ENCODE results near the gene KCNS1.

Gene KCNS1

DNA sequence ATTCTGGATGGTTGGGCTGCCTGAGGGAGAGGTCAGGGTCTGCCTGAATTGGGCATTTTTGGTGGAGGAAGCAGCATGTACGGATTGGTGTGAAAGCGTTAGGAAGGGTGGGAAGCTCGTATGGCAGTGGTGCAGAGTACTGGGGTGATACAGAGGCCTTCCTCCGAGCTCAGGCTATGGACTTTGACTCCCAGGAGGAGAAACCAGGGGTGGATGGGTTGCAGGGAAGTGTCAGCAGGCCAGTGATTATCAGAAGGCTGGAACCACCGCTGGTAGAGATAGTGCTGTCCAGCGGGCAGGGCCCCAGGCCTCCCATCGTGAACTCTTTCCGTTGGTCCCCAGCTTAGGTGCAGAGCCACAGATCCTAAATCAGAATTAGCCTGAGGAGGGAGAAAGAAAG is 8.7 kb upstream of the KCNS1 start:
- DNase-seq: no peak

GRCh38 chr20:45105317-45105716 is 4.4 kb upstream of the KCNS1 start:
- no peak for DNase-seq

GRCh38 chr20:45104786-45105185 is 3.9 kb upstream of the KCNS1 start:
- peak in 16 of 58 donors; percentile 11 to 61 (median 34) for DNase-seq

GRCh38 chr20:45103072-45103471 is 2.1 kb upstream of the KCNS1 start:
- no peak for DNase-seq

DNA sequence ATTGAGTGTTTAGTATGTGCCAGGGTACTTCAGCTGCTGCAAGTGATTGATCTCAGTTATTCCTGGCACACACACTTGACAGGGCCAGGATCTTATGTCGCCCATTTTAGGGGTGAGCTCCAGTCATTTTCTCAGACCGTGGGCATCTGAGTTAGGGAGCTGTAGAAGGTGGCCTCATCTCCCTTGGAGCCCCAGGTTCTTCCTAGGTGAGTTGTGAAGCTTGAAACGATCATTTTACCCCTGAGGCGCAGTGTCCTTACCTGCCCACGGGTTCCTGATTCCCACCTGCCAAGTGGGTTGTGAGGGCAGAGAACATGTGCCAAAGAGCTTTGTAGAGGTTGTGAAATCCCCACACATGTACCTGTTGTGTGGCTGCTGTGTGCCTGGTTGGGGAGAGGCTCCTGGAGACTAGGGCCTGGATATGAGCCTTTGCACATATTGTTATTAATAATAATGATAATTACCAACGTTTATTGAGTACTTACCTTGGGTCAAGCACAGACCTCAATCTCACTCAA is 465 bp upstream of the KCNS1 start:
- no peak for DNase-seq

DNA sequence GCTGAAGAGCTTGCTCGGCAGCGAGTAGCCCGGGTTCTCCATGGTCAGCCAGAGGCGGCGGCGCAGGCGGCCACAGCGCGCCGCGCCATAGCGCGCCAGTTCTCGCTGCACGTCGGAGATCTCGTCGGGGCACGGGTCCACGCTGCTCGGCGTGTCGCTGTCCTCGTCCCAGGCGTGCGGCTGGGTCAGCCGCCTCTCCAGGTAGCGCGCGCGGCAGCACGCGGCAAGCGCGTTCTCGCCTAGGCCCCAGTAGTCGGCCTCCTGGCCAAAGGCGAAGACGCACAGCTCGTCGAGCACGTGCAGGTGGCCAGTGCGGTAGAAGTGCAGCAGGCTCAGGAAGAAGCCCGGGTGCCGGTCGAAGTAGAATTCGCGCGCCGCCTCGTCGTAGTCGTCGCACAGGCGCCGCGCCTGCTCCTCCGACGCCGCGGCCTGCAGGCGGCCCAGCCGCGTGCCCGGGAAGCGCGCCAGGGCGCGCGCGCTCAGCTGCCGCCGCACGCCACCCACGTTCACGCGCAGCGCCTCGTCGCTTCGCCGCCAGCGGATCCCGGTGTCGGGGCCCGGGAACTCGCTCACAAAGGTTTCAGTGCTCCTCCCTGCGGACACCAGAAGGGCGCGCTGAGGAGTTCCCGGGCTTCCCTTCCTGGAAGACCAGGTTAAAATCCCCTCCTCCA is 2.7 kb downstream of the KCNS1 start:
- DNase-seq: peak in 2 of 58 donors; percentile 8 to 18

GRCh38 chr20:45097485-45098102 is 3.3 kb downstream of the KCNS1 start:
- no peak for DNase-seq

DNA sequence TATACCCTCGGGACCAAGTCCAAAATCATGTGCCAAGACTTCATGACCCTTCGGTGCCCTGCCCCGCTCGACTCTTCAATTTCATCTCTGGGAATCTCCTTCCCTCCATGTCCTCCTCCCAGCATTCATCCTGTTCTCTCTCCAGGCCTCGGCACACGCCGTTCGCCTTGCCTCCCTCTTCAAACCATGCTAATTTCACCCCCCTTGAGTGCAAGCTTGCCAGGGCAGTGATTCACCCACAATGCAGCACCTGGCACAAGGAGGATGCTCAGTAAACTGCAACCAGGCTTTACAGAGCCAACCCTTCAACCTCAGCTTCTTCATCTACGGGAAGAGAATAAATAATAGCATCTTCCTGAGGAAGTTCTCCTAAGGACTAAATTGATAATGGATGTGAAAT is 4.1 kb downstream of the KCNS1 start:
- peak in 8 of 58 donors; percentile 12 to 45 (median 20) for DNase-seq

DNA sequence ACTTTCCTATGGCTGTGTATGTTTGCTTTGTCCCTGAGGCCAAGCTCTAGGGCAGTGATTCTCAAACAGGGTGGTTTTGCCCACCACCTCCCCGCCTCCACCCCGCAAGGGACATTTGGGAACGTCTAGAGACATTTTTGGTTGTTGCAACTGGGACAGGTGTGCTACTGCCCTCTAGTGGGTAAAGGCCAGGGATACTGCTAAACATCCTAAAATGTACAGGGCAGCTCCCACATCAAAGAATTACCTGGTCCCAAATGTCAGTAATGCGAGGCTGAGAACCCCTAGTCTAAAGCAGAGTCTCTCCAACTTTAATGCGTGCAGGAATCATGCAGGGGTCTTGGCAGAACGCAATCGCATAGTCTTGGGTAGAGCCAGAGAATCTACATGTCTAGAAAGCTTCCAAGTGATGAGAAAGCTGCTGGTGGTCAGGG is 5.1 kb downstream of the KCNS1 start:
- DNase-seq: peak in 37 of 58 donors; percentile 6 to 60 (median 35)

DNA sequence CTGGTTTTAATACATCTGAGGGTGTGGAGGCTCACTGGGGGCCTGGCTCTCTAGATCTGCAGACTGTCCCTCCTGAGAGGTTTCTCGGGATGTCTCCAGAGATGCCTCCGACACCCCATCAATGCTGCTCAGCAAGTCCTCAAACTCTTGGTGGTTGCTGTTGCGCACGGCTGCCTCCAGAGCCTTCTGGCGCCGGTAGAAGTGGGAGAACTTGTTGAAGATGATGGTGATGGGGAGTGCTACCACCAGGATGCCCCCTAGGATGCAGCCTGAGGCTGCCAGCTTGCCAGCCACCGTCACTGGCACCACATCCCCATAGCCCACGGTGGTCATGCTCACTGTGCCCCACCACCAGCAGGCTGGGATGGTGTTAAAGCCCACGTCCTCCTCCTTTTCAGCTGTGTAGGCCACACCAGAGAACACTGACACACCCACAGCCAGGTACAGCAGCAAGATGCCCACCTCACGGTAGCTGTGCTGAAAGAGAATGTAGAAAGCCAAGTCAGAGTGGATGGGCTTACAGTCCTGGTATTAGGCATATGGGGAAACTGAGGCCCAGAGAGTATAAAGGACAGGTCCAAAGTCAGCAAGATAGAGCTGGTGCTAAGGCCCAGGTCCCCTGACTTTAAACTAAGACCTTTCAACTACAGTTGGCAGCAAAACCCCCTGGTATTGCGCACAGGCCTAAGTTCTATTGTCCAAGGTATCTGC is 5.9 kb downstream of the KCNS1 start:
- DNase-seq: no peak

- DNase-seq: no peak
These were observed 6.7 kb downstream of the KCNS1 start for GRCh38 chr20:45094201-45094600.

- no peak for DNase-seq
These were observed 8.0 kb downstream of the KCNS1 start for GRCh38 chr20:45092898-45093297.

DNA sequence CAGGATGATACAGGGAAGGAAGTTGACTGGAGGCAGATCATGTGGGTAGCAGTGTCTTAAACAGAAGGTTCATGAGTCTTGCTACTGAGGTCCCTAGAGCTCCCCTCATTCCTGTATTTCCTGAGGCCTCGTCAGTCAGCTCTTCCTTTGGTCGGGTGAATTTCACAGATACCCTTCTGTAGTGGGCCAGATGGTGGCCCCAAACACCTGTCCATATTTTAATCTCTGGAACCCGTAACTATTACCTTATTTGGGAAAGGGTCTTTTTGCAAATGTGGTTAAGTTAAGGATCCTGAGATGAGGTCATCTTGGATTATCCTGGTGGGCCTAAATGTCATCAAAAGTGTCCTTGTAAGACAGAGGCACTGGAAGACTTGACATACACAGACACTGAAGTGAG is 9.6 kb downstream of the KCNS1 start:
- DNase-seq: no peak

DNA sequence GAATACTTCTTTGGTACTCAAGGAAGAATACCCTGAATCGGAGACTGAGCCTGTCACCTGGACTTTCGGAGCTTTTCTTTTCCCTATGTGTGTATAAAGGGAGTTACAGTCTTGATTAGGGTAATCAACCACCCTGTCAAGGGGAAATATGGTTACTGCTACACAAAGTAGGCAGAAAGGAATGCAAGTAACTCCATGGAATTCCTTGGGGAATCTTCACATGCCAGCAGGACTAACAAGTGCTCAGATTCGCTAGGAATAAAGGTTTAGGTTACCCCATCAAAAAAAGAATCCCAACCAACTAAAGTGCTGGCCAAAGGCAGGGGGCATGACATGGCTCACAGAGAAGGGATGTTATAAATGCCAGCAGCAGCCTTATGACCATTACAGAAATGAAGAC is 10.4 kb downstream of the KCNS1 start:
- DNase-seq: no peak

DNA sequence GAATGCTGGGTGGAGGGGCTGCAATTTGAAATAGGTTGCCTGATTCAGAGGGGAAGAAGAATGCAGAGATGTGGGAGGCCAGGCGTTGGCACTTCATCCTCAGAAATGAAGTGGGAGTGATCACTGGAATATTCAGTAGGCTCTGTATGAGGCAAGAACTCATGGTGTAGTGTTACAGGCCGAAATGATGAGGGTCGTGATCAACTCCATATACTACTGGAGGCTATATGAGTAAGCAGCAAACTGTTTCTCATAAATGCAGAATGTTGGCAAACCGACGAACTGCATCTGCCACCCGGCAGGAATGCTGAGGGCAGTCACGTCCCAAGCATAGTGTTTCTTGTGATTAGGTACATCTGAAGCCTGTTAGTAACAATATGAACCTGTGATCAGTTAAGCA is 12.7 kb downstream of the KCNS1 start:
- DNase-seq: peak in 2 of 58 donors; percentile 9 to 26

DNA sequence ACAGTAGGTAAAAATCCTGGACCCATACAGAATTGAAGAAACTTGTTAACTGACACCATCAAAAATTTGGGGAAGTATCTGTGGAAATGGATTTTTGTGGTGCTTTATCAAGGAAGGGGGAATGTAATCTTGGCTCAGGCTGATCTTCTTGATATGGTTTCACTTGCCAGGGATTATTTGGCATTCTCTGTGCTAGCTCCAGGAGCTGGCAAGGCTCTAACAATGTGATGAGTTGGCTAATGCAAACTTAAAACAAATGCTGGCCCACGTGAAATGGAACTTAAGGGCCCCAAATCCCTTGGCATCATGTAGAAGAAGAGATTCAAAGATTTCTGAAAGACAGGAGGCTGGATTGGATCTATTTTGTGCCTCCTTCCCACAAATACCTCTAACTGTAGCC is 13.1 kb downstream of the KCNS1 start:
- DNase-seq: peak in 5 of 58 donors; percentile 10 to 32 (median 16)

DNA sequence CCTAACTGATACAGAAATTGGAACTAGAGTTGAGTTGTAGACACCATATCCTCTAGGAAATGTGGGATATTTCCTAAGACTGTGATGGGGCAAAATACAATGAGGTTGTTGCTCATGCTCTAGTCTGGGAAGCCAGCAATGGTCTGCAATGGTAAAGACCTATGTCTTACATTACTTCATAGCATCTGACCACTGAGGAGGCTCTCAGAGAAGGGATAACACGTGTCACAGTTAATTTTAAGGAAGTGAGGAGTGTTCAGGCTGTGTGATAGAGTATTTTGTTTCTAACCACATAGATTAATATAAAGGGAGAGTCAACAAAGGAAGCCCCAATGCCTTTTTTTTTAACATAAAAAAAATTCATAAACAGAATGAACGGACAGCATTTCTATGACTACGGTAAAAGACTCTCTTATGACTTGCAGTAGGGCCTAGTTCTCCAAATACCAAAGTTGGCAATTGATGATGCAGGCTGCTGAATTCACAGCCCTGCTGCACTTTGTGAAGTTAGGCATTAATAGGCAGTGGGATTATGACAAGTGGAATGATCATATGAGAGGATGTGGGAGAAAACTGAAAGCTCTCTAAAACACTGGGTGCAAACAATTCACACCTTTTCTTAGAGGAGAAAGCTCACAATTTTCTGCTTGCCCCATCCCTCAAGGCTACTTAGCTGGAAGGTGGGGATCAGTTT is 13.7 kb downstream of the KCNS1 start:
- DNase-seq: no peak

DNA sequence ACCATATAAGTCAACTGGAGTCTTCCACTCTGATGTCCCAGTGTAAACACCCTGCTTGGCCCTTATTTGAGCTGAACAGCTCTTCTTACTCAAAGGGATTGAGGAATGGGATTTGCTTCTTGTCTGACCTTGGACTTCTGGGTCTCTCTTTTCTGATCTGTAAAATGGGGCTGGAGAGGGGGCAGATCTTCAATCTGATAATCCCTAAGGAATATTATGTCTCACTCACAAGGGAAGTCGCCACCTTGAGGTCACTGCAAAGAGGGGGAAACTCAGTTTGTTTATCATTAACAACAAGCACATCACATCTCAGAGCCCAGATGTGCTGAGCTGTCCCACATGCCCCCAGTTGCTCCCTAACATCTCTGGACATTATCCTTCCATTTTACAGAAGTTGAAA is 15.1 kb downstream of the KCNS1 start:
- DNase-seq: no peak

DNA sequence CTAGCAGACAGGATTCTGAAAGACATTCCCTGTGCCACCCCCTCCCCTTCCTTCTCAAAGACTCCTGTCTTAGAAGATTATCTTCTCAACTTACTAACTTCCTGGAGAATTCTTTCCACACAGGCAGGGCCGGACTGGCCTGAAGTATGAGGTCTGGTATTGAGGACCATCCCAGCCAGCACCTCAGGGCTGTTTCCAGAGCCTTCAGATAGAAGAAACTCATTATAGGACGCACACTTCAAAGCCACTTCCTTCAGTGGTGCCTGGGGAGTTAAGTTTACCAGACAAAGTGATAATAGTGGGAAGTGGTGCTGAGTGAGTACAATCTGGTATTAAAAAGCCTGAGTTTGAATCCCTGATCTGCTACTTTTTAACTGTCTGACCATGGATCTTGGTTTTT is 15.6 kb downstream of the KCNS1 start:
- DNase-seq: no peak

DNA sequence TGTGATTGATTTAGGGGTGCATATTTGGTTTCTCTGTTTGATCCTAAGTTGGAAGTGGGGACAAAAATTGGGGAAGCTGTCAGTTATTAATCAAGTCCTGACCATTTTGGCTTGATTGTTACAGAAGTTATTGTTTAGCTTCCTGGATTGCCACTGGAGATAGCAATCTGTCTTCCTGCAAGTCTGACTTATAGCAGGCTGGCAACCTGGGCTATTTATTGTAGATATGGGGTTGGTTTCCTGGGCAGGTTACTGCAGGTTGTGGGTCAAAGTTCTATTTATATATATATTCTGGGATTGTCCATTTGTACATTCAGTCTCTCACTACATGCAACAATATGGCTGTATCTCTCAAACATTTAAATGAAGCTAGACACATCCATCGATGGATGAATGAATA is 17.8 kb downstream of the KCNS1 start:
- no peak for DNase-seq

- no peak for DNase-seq
These were observed 18.5 kb downstream of the KCNS1 start for GRCh38 chr20:45082468-45082867.

Measured in anterior cingulate cortex (tissue), 58 donors.